Measurements from ENCODE around the gene APBA1. TPM values are rescaled to one million over a fixed set of nuclear protein-coding genes. Genes with fewer than 3 reads are reported as not detected.

APBA1 gene
- total RNA-seq, 2 experiments from 2014 or later = 0.47 to 1.4 TPM

- no peak for ATAC-seq (ENCODE audit: poor library complexity)
- Histone ChIP-seq H3K9me3 (ENCODE audit: control insufficient read depth in 1 of 2, insufficient read depth in 1 of 2, low read length in 2 of 2) (no peaks in the 10 kb centered on the region), H3K4me3 (ENCODE audit: low read length) (no peak overlapping the region), H3K27ac (ENCODE audit: low read depth in 1 of 2, low read length in 2 of 2) (no peak overlapping the region), H3K36me3 (ENCODE audit: insufficient read depth, low read length) (no peaks in the 10 kb centered on the region), H3K4me1 (ENCODE audit: insufficient read depth, low read length) (no peaks in the 10 kb centered on the region), H3K27me3 (ENCODE audit: control insufficient read depth in 1 of 2, insufficient read depth in 2 of 2, low read length in 2 of 2) (no peaks in the 10 kb centered on the region)
- no peak for DNase-seq
- no peaks in the 10 kb centered on the region for H3K36me3 Mint-ChIP-seq (ENCODE audit: low read depth)
- CTCF ChIA-PET = no interaction called here
- peaks cover 5% of the 10 kb centered on the region for H3K9me3 Mint-ChIP-seq
- H3K27ac Mint-ChIP-seq = no peak overlapping the region
- H3K27me3 Mint-ChIP-seq = peaks cover 8% of the 10 kb centered on the region
- TF ChIP-seq CTCF (IDR thresholded peaks at IDR 0.05) = no peak
- H3K4me3 Mint-ChIP-seq = no peak overlapping the region
- no peaks in the 10 kb centered on the region for H3K4me1 Mint-ChIP-seq (ENCODE audit: low read depth)
- POLR2A ChIA-PET = no interaction called here
- intact Hi-C loops (cut with DNase I, micrococcal nuclease) = no loop called here
These were observed 69.4 kb downstream of the APBA1 start for GRCh38 chr9:69602773-69603172.

- intact Hi-C loops (cut with DNase I, micrococcal nuclease) = no loop called here
These were observed 70.5 kb downstream of the APBA1 start for GRCh38 chr9:69601698-69602097.

GRCh38 chr9:69600314-69601047 lies 71.7 kb downstream of the APBA1 start:
- intact Hi-C loops (cut with DNase I, micrococcal nuclease) = no loop called here
- ChIA-PET POLR2A (no interaction called here), CTCF (no interaction called here)
- peaks cover 3% of the 10 kb centered on the region for H3K9me3 Mint-ChIP-seq
- no peaks in the 10 kb centered on the region for H3K4me1 Mint-ChIP-seq (ENCODE audit: low read depth)
- no peak overlapping the region for H3K27ac ChIP-seq (ENCODE audit: low read depth in 1 of 2, low read length in 2 of 2)
- no peaks in the 10 kb centered on the region for H3K36me3 ChIP-seq (ENCODE audit: insufficient read depth, low read length)
- H3K4me1 ChIP-seq (ENCODE audit: insufficient read depth, low read length) = no peaks in the 10 kb centered on the region
- no peak for TF ChIP-seq CTCF (IDR thresholded peaks at IDR 0.05)
- H3K27me3 Mint-ChIP-seq = peaks cover 8% of the 10 kb centered on the region
- no peak overlapping the region for H3K4me3 ChIP-seq (ENCODE audit: low read length)
- no peak overlapping the region for H3K27ac Mint-ChIP-seq
- no peaks in the 10 kb centered on the region for H3K27me3 ChIP-seq (ENCODE audit: control insufficient read depth in 1 of 2, insufficient read depth in 2 of 2, low read length in 2 of 2)
- H3K4me3 Mint-ChIP-seq = no peak overlapping the region
- H3K9me3 ChIP-seq (ENCODE audit: control insufficient read depth in 1 of 2, insufficient read depth in 1 of 2, low read length in 2 of 2) = no peaks in the 10 kb centered on the region
- no peak for DNase-seq
- no peaks in the 10 kb centered on the region for H3K36me3 Mint-ChIP-seq (ENCODE audit: low read depth)
- no peak for ATAC-seq (ENCODE audit: poor library complexity)

More at GRCh38 chr9:69601698-69602097, 70.5 kb downstream of the APBA1 start:
- Mint-ChIP-seq H3K36me3 (ENCODE audit: low read depth) (no peaks in the 10 kb centered on the region), H3K27me3 (peaks cover 8% of the 10 kb centered on the region), H3K27ac (no peak overlapping the region), H3K4me3 (no peak overlapping the region), H3K4me1 (ENCODE audit: low read depth) (no peaks in the 10 kb centered on the region), H3K9me3 (peaks cover 3% of the 10 kb centered on the region)
- H3K36me3 ChIP-seq (ENCODE audit: insufficient read depth, low read length) = no peaks in the 10 kb centered on the region
- CTCF ChIA-PET = no interaction called here
- no peak overlapping the region for H3K4me3 ChIP-seq (ENCODE audit: low read length)
- DNase-seq (no peak), ATAC-seq (ENCODE audit: poor library complexity) (no peak)
- no peaks in the 10 kb centered on the region for H3K27me3 ChIP-seq (ENCODE audit: control insufficient read depth in 1 of 2, insufficient read depth in 2 of 2, low read length in 2 of 2)
- no peak overlapping the region for H3K27ac ChIP-seq (ENCODE audit: low read depth in 1 of 2, low read length in 2 of 2)
- no peaks in the 10 kb centered on the region for H3K9me3 ChIP-seq (ENCODE audit: control insufficient read depth in 1 of 2, insufficient read depth in 1 of 2, low read length in 2 of 2)
- no peak for TF ChIP-seq CTCF (IDR thresholded peaks at IDR 0.05)
- POLR2A ChIA-PET = no interaction called here
- no peaks in the 10 kb centered on the region for H3K4me1 ChIP-seq (ENCODE audit: insufficient read depth, low read length)

All from CD4-positive, alpha-beta T cell (primary cell).